ENCODE measurements around the gene NR1I3.

DNA sequence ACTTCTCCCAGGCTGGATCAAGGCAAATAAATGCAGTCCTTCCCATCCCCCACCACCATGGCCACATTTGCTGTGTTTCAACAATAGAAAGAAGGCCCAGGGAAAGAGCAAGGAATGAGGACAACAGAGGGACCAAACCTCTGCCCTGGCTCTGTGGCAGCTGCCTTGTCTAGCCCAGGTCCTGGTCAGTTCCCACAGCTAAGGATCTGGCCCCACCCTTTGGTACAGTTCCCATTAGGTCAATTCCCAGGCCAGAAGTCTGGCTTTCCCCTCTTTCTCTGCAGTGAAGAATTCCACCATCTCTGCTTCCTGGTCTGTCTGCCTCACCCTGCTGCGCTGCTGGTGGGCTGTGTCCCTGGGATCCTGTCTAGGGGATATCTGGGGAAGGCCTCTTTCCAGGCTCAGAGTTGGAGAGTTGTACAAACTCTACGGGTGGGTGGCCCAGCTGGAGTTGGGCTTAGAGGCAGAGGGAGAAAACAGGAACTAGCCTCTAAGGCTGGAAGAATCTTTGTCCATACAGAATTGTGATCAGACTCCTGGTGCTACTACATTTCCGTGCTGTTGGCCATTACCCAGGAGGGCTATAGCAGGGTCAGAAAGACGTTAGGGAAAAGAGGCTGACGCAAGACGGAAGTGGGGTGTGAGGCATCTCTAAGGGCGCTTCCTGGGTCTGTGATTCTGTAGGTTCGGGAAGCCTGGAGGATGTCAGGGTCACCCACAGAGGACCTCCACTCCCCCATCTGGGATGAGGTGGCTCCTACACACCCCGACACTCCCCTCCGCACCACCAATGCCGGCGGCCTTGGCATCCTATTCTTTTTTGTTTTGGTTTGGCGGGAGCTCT is 36.8 kb downstream of the NR1I3 start:
- TF ChIP-seq CTCF (IDR thresholded peaks at IDR 0.05; ENCODE audit: low read length) = no peak
- no peak for TF ChIP-seq EZH2 (IDR thresholded peaks at IDR 0.05; ENCODE audit: borderline replicate concordance, low read length)
